Cardiac ventricle fibroblast (primary cell): Measurements from ENCODE around the gene TMPRSS12. TPM values are rescaled to one million over a fixed set of nuclear protein-coding genes. Genes with fewer than 3 reads are reported as not detected.

Source experiments
- total RNA-seq: library from RNA; depleted of rRNA; stranded (reverse); fragments of >200 nt; gene quantifications from 2 replicates; pipeline ENCODE4 v1.2.3, GENCODE V29; 2015

TMPRSS12 gene
- total RNA-seq = not detected in 2 replicates

GRCh38 chr12:50842637-50843493, at the start of gene TMPRSS12:
TSS of gene TMPRSS12 (plus strand) at chr12:50842926. CDS start at chr12:50842965, 39 bp downstream.

Other genes with a start within 250 kb of the TMPRSS12 start
- 14.1 and 19.7 TPM in 2 replicates for gene ATF1, start 78.8 kb upstream of the TMPRSS12 start, total RNA-seq
- gene HIGD1C, start 109.6 kb downstream of the TMPRSS12 start, total RNA-seq = not detected in 2 replicates
- 17.5 and 26.6 TPM in 2 replicates for gene SLC11A2, start 183.5 kb downstream of the TMPRSS12 start, total RNA-seq
- 46.5 and 53.4 TPM in 2 replicates for gene LETMD1, start 205.4 kb downstream of the TMPRSS12 start, total RNA-seq
- gene CSRNP2, start 240.7 kb downstream of the TMPRSS12 start, total RNA-seq = 17.7 and 19.9 TPM in 2 replicates